Testis (tissue), 3 donors: Measurements from ENCODE around the gene SLC9A8. TPM values are rescaled to one million over a fixed set of nuclear protein-coding genes. Genes with fewer than 3 reads are reported as not detected.

Source experiments
- DNase-seq: peaks from one replicate; pipeline ENCODE4 v3.0.0-alpha.2; 2019
- H3K27ac ChIP-seq, 2 donors: fragments of 200-600 bp; sonication (generic); one replicate each; pipeline ENCODE4 v1.5.1; 2019
- H3K27me3 ChIP-seq: fragments of 200-600 bp; sonication (generic); one replicate; pipeline ENCODE4 v1.5.1; 2019
- H3K36me3 ChIP-seq: fragments of 200-600 bp; sonication (generic); one replicate; pipeline ENCODE4 v1.5.1; 2017; ENCODE audit warnings: low read depth; ENCODE audit errors: missing control alignments
- H3K4me1 ChIP-seq: fragments of 200-600 bp; sonication (generic); one replicate; pipeline ENCODE4 v1.5.1; 2019
- H3K4me3 ChIP-seq, 2 donors: fragments of 200-600 bp; sonication (generic); one replicate each; pipeline ENCODE4 v1.5.1; 2017 to 2019
- H3K9me3 ChIP-seq: fragments of 200-600 bp; sonication (generic); one replicate; pipeline ENCODE4 v1.5.1; 2017
- CTCF ChIP-seq, 3 experiments: fragments of 450-650 bp in 2 of 3; fragments of 200-600 bp in 1 of 3; sonication (generic) in 1 of 3; IDR thresholded peaks; one replicate each; pipeline ENCODE4 v1.5.1; 2016 to 2019; ENCODE audit warnings: antibody characterized with exemption in 3 of 3, mild to moderate bottlenecking in 2 of 3, moderate library complexity in 1 of 3
- POLR2A ChIP-seq: fragments of 450-650 bp; IDR thresholded peaks from one replicate; pipeline ENCODE4 v1.6.1; 2017; ENCODE audit warnings: antibody characterized with exemption, mild to moderate bottlenecking, moderate library complexity
- WGBS, 2 donors: methylation state at CpG; one replicate each; pipeline ENCODE4 v1.1.5; 2018; 5-methylcytosine and 5-hydroxymethylcytosine counted together
- intact Hi-C: fragments of 100-400 bp; cut with DNase I; formaldehyde crosslinking; loops from one replicate; pipeline ENCODE4 v1.15.1; 2023; ENCODE audit warnings: low total_unique reads
- polyA plus RNA-seq: library from polyadenylated mRNA; stranded (reverse); fragments of 350-450 nt; fragmentation: Illumina TruSeq; extraction: RNeasy Lipid Tissue Mini Kit (QIAGEN cat#74804); gene quantifications from one replicate; pipeline ENCODE4 v1.2.3, GENCODE V29; 2014; ENCODE audit warnings: low read depth, low replicate concordance; ENCODE audit not compliant: insufficient read depth
- total RNA-seq, 2 donors: library from RNA; depleted of rRNA; stranded (reverse); fragments of >200 nt; gene quantifications; one replicate each; pipeline ENCODE4 v1.2.3, GENCODE V29; 2016

Gene SLC9A8
- total and polyA plus RNA-seq, 3 donors from 2014 or later: 21.3 to 33.0 (median 32.7) TPM

GRCh38 chr20:49851991-49852390 lies 39.4 kb downstream of the SLC9A8 start:
- WGBS, 2 donors: 57 to 59% methylated on average over 7 of the region's 7 CpGs
- Histone ChIP-seq H3K36me3 (no peaks in the 10 kb centered on the region), H3K9me3 (no peaks in the 10 kb centered on the region), H3K4me1 (peaks cover 38% of the 10 kb centered on the region), H3K27me3 (no peaks in the 10 kb centered on the region), H3K27ac (peak overlapping the region; percentile 47), H3K4me3 (no peak overlapping the region)
- TF ChIP-seq POLR2A (no peak), CTCF (IDR thresholded peaks at IDR 0.05) (no peak)
- intact Hi-C loops: no loop called here
- DNase-seq: peak; percentile 47

- H3K36me3 ChIP-seq: no peaks in the 10 kb centered on the region
- DNase-seq: no peak
- TF ChIP-seq CTCF (IDR thresholded peaks at IDR 0.05): no peak
- TF ChIP-seq POLR2A: no peak
- no peak overlapping the region for H3K4me3 ChIP-seq
- intact Hi-C loops: no loop called here
- H3K4me1 ChIP-seq: peaks cover 38% of the 10 kb centered on the region
- H3K9me3 ChIP-seq: no peaks in the 10 kb centered on the region
- peak overlapping the region; percentile 47 for H3K27ac ChIP-seq
- no peaks in the 10 kb centered on the region for H3K27me3 ChIP-seq
- 73 to 79% methylated on average over 8 of the region's 8 CpGs for WGBS, 2 donors
These were observed 40.0 kb downstream of the SLC9A8 start for GRCh38 chr20:49852522-49853080.

GRCh38 chr20:49853640-49854039 lies 41.0 kb downstream of the SLC9A8 start:
- H3K9me3 ChIP-seq: no peaks in the 10 kb centered on the region
- no peaks in the 10 kb centered on the region for H3K27me3 ChIP-seq
- 90 to 96% methylated on average over 4 to 5 of the region's 5 CpGs for WGBS, 2 donors
- intact Hi-C loops: no loop called here
- peaks cover 38% of the 10 kb centered on the region for H3K4me1 ChIP-seq
- no peaks in the 10 kb centered on the region for H3K36me3 ChIP-seq
- H3K27ac ChIP-seq: peak overlapping the region; percentile 39 to 47
- no peak overlapping the region for H3K4me3 ChIP-seq
- no peak for TF ChIP-seq CTCF (IDR thresholded peaks at IDR 0.05)
- TF ChIP-seq POLR2A: no peak
- no peak for DNase-seq

- H3K36me3 ChIP-seq: no peaks in the 10 kb centered on the region
- H3K27ac ChIP-seq: peak overlapping the region; percentile 39 to 47
- no peak for TF ChIP-seq POLR2A
- no peaks in the 10 kb centered on the region for H3K9me3 ChIP-seq
- intact Hi-C loops: no loop called here
- H3K27me3 ChIP-seq: no peaks in the 10 kb centered on the region
- 61 to 88% methylated on average over 10 of the region's 10 CpGs for WGBS, 2 donors
- H3K4me3 ChIP-seq: no peak overlapping the region
- DNase-seq: peak; percentile 63
- peaks cover 38% of the 10 kb centered on the region for H3K4me1 ChIP-seq
These were observed 41.7 kb downstream of the SLC9A8 start for GRCh38 chr20:49854190-49854875.

- no peak for TF ChIP-seq CTCF (IDR thresholded peaks at IDR 0.05)
- TF ChIP-seq POLR2A: no peak
- DNase-seq: no peak
- no peaks in the 10 kb centered on the region for H3K27me3 ChIP-seq
- peaks cover 20% of the 10 kb centered on the region for H3K4me1 ChIP-seq
- no peak overlapping the region for H3K4me3 ChIP-seq
- intact Hi-C loops: no loop called here
- H3K9me3 ChIP-seq: no peaks in the 10 kb centered on the region
- whole genome bisulfite sequencing, 2 donors: 86 to 93% methylated on average over 3 of the region's 3 CpGs
- H3K27ac ChIP-seq: no peak overlapping the region
- H3K36me3 ChIP-seq: no peaks in the 10 kb centered on the region
These were observed 44.3 kb downstream of the SLC9A8 start for GRCh38 chr20:49856904-49857303.
